CD4-positive, alpha-beta memory T cell (primary cell): Measurements from ENCODE around the gene SLC35F1. TPM values are rescaled to one million over a fixed set of nuclear protein-coding genes. Genes with fewer than 3 reads are reported as not detected.

Experiments used
- CTCF ChIA-PET: fragments of 350-600 bp; sonication (Branson Sonifier 250); formaldehyde crosslinking; loops from one replicate; lab custom pipeline; 2021; ENCODE audit warnings: inconsistent platforms; ENCODE audit not compliant: partially characterized antibody; lab: Charles Lee
- POLR2A ChIA-PET: fragments of 350-600 bp; sonication (Branson Sonifier 250); formaldehyde crosslinking; loops from one replicate; lab custom pipeline; 2021; ENCODE audit not compliant: partially characterized antibody; lab: Charles Lee
- DNase-seq, 5 donors: peaks; one replicate each; pipeline versions ENCODE4 v3.0.0 to v3.0.0-alpha.2; 2020 to 2022; ENCODE audit warnings: mixed read lengths in 1 of 5
- H3K27ac ChIP-seq: one replicate; pipeline ENCODE4 v1.7.0; 2013; ENCODE audit warnings: low read depth, low read length
- H3K27me3 ChIP-seq: 2 replicates; pipeline ENCODE4 v1.7.0; 2013; ENCODE audit warnings: mild to moderate bottlenecking, low read length, moderate library complexity; ENCODE audit not compliant: insufficient read depth
- H3K36me3 ChIP-seq: 2 replicates; pipeline ENCODE4 v1.7.0; 2013; ENCODE audit warnings: mild to moderate bottlenecking, low read length, moderate library complexity; ENCODE audit not compliant: insufficient read depth
- H3K4me1 ChIP-seq: 2 replicates; pipeline ENCODE4 v1.7.0; 2013; ENCODE audit warnings: mild to moderate bottlenecking, low read length, moderate library complexity; ENCODE audit not compliant: insufficient read depth
- H3K4me3 ChIP-seq, 2 donors: one replicate each; pipeline ENCODE4 v1.7.0; 2013; ENCODE audit warnings: low read length in 2 of 2, mild to moderate bottlenecking in 1 of 2
- H3K9me3 ChIP-seq, 2 donors: one replicate each; pipeline ENCODE4 v1.7.0; 2013; ENCODE audit warnings: low read length in 2 of 2, control low read depth in 1 of 2; ENCODE audit not compliant: control insufficient read depth in 1 of 2
- H3K27ac Mint-ChIP-seq, 7 donors: one replicate each; pipeline ENCODE4 v1.8.0; 2020 to 2021; ENCODE audit warnings: mixed read lengths in 7 of 7, mild to moderate bottlenecking in 6 of 7, inconsistent platforms in 3 of 7, moderate library complexity in 3 of 7
- H3K27me3 Mint-ChIP-seq, 2 donors: one replicate each; pipeline ENCODE4 v1.8.0; 2020 to 2021; ENCODE audit warnings: mixed read lengths in 2 of 2
- H3K36me3 Mint-ChIP-seq, 2 donors: one replicate each; pipeline ENCODE4 v1.8.0; 2020 to 2021; ENCODE audit warnings: mixed read lengths in 2 of 2, inconsistent platforms in 1 of 2, mild to moderate bottlenecking in 1 of 2
- H3K4me1 Mint-ChIP-seq, 4 donors: one replicate each; pipeline ENCODE4 v1.8.0; 2020 to 2021; ENCODE audit warnings: mixed read lengths in 4 of 4, mild to moderate bottlenecking in 1 of 4
- H3K4me3 Mint-ChIP-seq, 8 donors: one replicate each; pipeline ENCODE4 v1.8.0; 2020 to 2021; ENCODE audit warnings: mixed read lengths in 8 of 8, mild to moderate bottlenecking in 7 of 8, moderate library complexity in 6 of 8, inconsistent platforms in 3 of 8
- H3K9me3 Mint-ChIP-seq, 8 donors: one replicate each; pipeline ENCODE4 v1.8.0; 2020 to 2021; ENCODE audit warnings: mixed read lengths in 8 of 8, mild to moderate bottlenecking in 5 of 8, inconsistent platforms in 3 of 8, moderate library complexity in 1 of 8
- intact Hi-C: fragments of 100-400 bp; cut with micrococcal nuclease; formaldehyde crosslinking; loops from one replicate; pipeline ENCODE4 v1.15.1; 2023
- polyA plus RNA-seq, 2 donors: library from polyadenylated mRNA; unstranded; fragments of 300-500 nt; fragmentation: Illumina TruSeq; gene quantifications; one replicate each; pipeline ENCODE4 v1.2.3, GENCODE V29; 2021
- total RNA-seq, 2 experiments: library from RNA; stranded (reverse); gene quantifications; one replicate each; pipeline ENCODE4 v1.2.3, GENCODE V29; 2021

Gene SLC35F1
- total and polyA plus RNA-seq, 4 experiments from 2014 or later, result not detected

GRCh38 chr6:117938311-117938995 lies 31.4 kb downstream of the SLC35F1 start:
- intact Hi-C loops, result no loop called here
- CTCF ChIA-PET, result no interaction called here

GRCh38 chr6:117947234-117947633 lies 40.2 kb downstream of the SLC35F1 start:
- H3K27ac ChIP-seq, result no peak overlapping the region
- no peak for DNase-seq
- no peaks in the 10 kb centered on the region for H3K4me1 Mint-ChIP-seq
- no peaks in the 10 kb centered on the region for H3K9me3 ChIP-seq
- no peak overlapping the region for H3K27ac Mint-ChIP-seq
- intact Hi-C loops, result no loop called here
- no peaks in the 10 kb centered on the region for H3K36me3 ChIP-seq
- H3K4me1 ChIP-seq, result no peaks in the 10 kb centered on the region
- peaks cover 0 to 2% (median 0%) of the 10 kb centered on the region in 8 donors for H3K9me3 Mint-ChIP-seq
- peaks cover 2 to 4% of the 10 kb centered on the region in 2 donors for H3K27me3 Mint-ChIP-seq
- CTCF ChIA-PET, result no interaction called here
- no peaks in the 10 kb centered on the region for H3K27me3 ChIP-seq
- H3K4me3 ChIP-seq, result no peak overlapping the region
- no peaks in the 10 kb centered on the region for H3K36me3 Mint-ChIP-seq
- POLR2A ChIA-PET, result no interaction called here
- H3K4me3 Mint-ChIP-seq, result no peak overlapping the region

More at GRCh38 chr6:117938311-117938995, 31.4 kb downstream of the SLC35F1 start:
- DNase-seq, result no peak
- H3K27ac ChIP-seq, result no peak overlapping the region
- POLR2A ChIA-PET, result no interaction called here
- H3K27ac Mint-ChIP-seq, result no peak overlapping the region
- peaks cover 0 to 2% (median 0%) of the 10 kb centered on the region in 8 donors for H3K9me3 Mint-ChIP-seq
- no peaks in the 10 kb centered on the region for H3K36me3 ChIP-seq
- H3K4me3 ChIP-seq, result no peak overlapping the region
- no peaks in the 10 kb centered on the region for H3K9me3 ChIP-seq
- peaks cover 2 to 10% of the 10 kb centered on the region in 2 donors for H3K27me3 Mint-ChIP-seq
- H3K4me1 Mint-ChIP-seq, result no peaks in the 10 kb centered on the region
- no peaks in the 10 kb centered on the region for H3K4me1 ChIP-seq
- no peaks in the 10 kb centered on the region for H3K27me3 ChIP-seq
- no peak overlapping the region for H3K4me3 Mint-ChIP-seq
- no peaks in the 10 kb centered on the region for H3K36me3 Mint-ChIP-seq

DNA sequence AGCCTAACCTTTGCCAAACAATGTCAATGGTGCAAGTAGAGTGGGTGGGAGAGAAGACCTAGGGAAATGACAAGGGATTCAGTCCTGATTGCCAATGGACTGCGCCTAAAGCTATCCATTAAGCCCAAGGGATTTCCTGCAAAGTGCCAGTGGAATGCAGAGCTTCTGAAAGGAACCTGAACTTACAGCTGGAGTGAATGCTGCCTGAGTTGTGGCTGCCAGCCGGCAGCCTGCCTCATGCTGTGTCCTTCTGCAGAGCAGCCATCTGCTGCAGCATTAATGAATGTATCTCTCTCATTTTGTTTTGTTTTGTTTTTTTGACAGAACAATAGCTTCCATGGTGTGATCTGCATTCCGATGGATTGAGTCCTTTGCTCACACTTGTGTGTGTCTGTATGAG lies 44.7 kb downstream of the SLC35F1 start:
- no peak overlapping the region for H3K4me3 ChIP-seq
- H3K27ac Mint-ChIP-seq, result no peak overlapping the region
- no peak for DNase-seq
- no peaks in the 10 kb centered on the region for H3K4me1 Mint-ChIP-seq
- intact Hi-C loops, result no loop called here
- H3K27me3 Mint-ChIP-seq, result peaks cover 0 to 8% of the 10 kb centered on the region in 2 donors
- no peaks in the 10 kb centered on the region for H3K36me3 ChIP-seq
- H3K4me3 Mint-ChIP-seq, result no peak overlapping the region
- ChIA-PET POLR2A (no interaction called here), CTCF (no interaction called here)
- no peaks in the 10 kb centered on the region for H3K27me3 ChIP-seq
- no peaks in the 10 kb centered on the region for H3K9me3 ChIP-seq
- H3K27ac ChIP-seq, result no peak overlapping the region
- no peaks in the 10 kb centered on the region for H3K36me3 Mint-ChIP-seq
- H3K9me3 Mint-ChIP-seq, result peaks cover 0 to 2% (median 0%) of the 10 kb centered on the region in 8 donors
- no peaks in the 10 kb centered on the region for H3K4me1 ChIP-seq

GRCh38 chr6:117955684-117956256 lies 48.7 kb downstream of the SLC35F1 start:
- H3K27ac ChIP-seq, result no peak overlapping the region
- Mint-ChIP-seq H3K27me3 (peaks cover 5 to 7% of the 10 kb centered on the region in 2 donors), H3K4me1 (no peaks in the 10 kb centered on the region), H3K4me3 (no peak overlapping the region), H3K9me3 (peaks cover 0 to 2% (median 0%) of the 10 kb centered on the region in 8 donors), H3K36me3 (no peaks in the 10 kb centered on the region), H3K27ac (no peak overlapping the region)
- no peak for DNase-seq
- ChIA-PET CTCF (no interaction called here), POLR2A (no interaction called here)
- H3K36me3 ChIP-seq, result no peaks in the 10 kb centered on the region
- no peaks in the 10 kb centered on the region for H3K4me1 ChIP-seq
- H3K9me3 ChIP-seq, result no peaks in the 10 kb centered on the region
- H3K27me3 ChIP-seq, result no peaks in the 10 kb centered on the region
- intact Hi-C loops, result no loop called here
- no peak overlapping the region for H3K4me3 ChIP-seq

- DNase-seq, result no peak
- no peaks in the 10 kb centered on the region for H3K4me1 Mint-ChIP-seq
- intact Hi-C loops, result no loop called here
- no peak overlapping the region for H3K4me3 Mint-ChIP-seq
- Histone ChIP-seq H3K4me1 (no peaks in the 10 kb centered on the region), H3K27ac (no peak overlapping the region), H3K9me3 (no peaks in the 10 kb centered on the region), H3K36me3 (no peaks in the 10 kb centered on the region), H3K27me3 (no peaks in the 10 kb centered on the region), H3K4me3 (no peak overlapping the region)
- H3K27ac Mint-ChIP-seq, result no peak overlapping the region
- H3K36me3 Mint-ChIP-seq, result no peaks in the 10 kb centered on the region
- CTCF ChIA-PET, result no interaction called here
- peaks cover 5 to 10% of the 10 kb centered on the region in 2 donors for H3K27me3 Mint-ChIP-seq
- no peaks in the 10 kb centered on the region for H3K9me3 Mint-ChIP-seq
- POLR2A ChIA-PET, result no interaction called here
Observed at GRCh38 chr6:117956386-117956785, 49.3 kb downstream of the SLC35F1 start.

DNA sequence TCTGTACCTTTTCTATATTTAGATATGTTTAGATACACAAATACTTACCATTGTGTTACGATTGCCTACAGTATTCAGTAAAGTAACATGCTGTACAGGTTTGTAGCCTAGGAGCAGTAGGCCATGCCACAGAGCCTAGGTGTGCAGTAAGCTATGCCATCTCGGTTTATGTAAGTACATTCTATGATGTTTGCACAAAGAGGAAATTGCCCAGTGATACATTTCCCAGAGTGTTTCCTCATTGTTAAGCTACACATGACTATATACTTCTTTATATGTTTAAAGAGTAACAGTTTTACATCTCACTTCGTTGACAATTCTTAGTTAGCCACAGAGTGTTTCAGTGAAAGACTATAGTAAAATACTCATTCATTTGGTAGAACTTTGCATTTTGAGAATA lies 51.5 kb downstream of the SLC35F1 start:
- no peaks in the 10 kb centered on the region for H3K9me3 Mint-ChIP-seq
- H3K4me3 Mint-ChIP-seq, result no peak overlapping the region
- no peaks in the 10 kb centered on the region for H3K4me1 Mint-ChIP-seq
- no peaks in the 10 kb centered on the region for H3K27me3 ChIP-seq
- ChIA-PET CTCF (interaction anchor here (1.5 kb wide), 1 partner anchor 16 kb away, joined by 3 read pairs; no protein-coding TSS in a partner anchor), POLR2A (no interaction called here)
- intact Hi-C loops, result no loop called here
- H3K36me3 ChIP-seq, result no peaks in the 10 kb centered on the region
- H3K9me3 ChIP-seq, result no peaks in the 10 kb centered on the region
- DNase-seq, result no peak
- H3K4me1 ChIP-seq, result no peaks in the 10 kb centered on the region
- H3K27ac Mint-ChIP-seq, result no peak overlapping the region
- no peaks in the 10 kb centered on the region for H3K36me3 Mint-ChIP-seq
- no peak overlapping the region for H3K27ac ChIP-seq
- peaks cover 5 to 10% of the 10 kb centered on the region in 2 donors for H3K27me3 Mint-ChIP-seq
- no peak overlapping the region for H3K4me3 ChIP-seq

DNA sequence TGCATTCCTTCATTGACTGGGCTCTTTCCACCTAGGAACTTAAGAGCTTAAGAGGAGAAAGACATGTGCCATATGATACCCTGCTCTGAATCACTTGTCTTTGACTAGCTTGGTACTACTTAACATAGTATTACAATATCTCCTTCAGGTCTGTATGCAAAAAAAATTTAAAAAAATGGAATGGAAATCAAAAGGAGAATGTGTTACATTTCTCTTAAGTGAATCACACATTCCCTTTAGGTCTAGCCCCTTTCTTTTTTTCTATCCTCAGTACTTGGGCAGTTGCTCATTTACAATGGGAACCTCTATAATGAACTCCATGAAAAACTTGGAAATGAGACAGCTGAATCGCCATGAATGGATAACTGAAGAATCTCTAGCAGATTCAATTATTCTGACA lies 53.8 kb downstream of the SLC35F1 start:
- H3K4me3 ChIP-seq, result no peak overlapping the region
- Mint-ChIP-seq H3K9me3 (peaks cover 0 to 16% (median 9%) of the 10 kb centered on the region in 8 donors), H3K4me3 (no peak overlapping the region), H3K36me3 (no peaks in the 10 kb centered on the region), H3K27ac (no peak overlapping the region), H3K4me1 (no peaks in the 10 kb centered on the region), H3K27me3 (peaks cover 5 to 10% of the 10 kb centered on the region in 2 donors)
- POLR2A ChIA-PET, result no interaction called here
- peaks cover 0 to 3% of the 10 kb centered on the region in 2 donors for H3K9me3 ChIP-seq
- H3K36me3 ChIP-seq, result no peaks in the 10 kb centered on the region
- CTCF ChIA-PET, result interaction anchor here (3.0 kb wide), 1 partner anchor 13 kb away, joined by 6 read pairs; no protein-coding TSS in a partner anchor
- H3K27me3 ChIP-seq, result no peaks in the 10 kb centered on the region
- H3K4me1 ChIP-seq, result no peaks in the 10 kb centered on the region
- H3K27ac ChIP-seq, result no peak overlapping the region
- no peak for DNase-seq
- intact Hi-C loops, result no loop called here
